Calu3 (cell line): ENCODE measurements around the gene GATB. TPM values are rescaled to one million over a fixed set of nuclear protein-coding genes. Genes with fewer than 3 reads are reported as not detected.

ENCODE experiments used
- BruUV-seq: library from RNA; stranded (reverse); fragments of 400-500 nt; replicated peaks from 2 replicates; lab custom pipeline; 2021; lab: Mats Ljungman, UMichigan
- CTCF ChIA-PET: fragments of 300-600 bp; sonication (Branson Sonifier 250); formaldehyde crosslinking; loops from one replicate; lab custom pipeline; 2022; ENCODE audit warnings: antibody characterized with exemption; lab: Charles Lee
- DNase-seq: peaks from one replicate; pipeline ENCODE4 v3.0.0; 2022
- H3K27ac Mint-ChIP-seq: one replicate; pipeline ENCODE4 v1.8.0; 2022; ENCODE audit warnings: mixed read lengths; ENCODE audit not compliant: unreplicated experiment
- H3K27me3 Mint-ChIP-seq: one replicate; pipeline ENCODE4 v1.8.0; 2022; ENCODE audit warnings: mixed read lengths; ENCODE audit not compliant: unreplicated experiment
- H3K36me3 Mint-ChIP-seq: one replicate; pipeline ENCODE4 v1.8.0; 2022; ENCODE audit warnings: mild to moderate bottlenecking, moderate library complexity, mixed read lengths; ENCODE audit not compliant: insufficient read depth, unreplicated experiment
- H3K4me1 Mint-ChIP-seq: one replicate; pipeline ENCODE4 v1.8.0; 2022; ENCODE audit warnings: mild to moderate bottlenecking, low read depth, mixed read lengths; ENCODE audit not compliant: unreplicated experiment
- H3K4me3 Mint-ChIP-seq: one replicate; pipeline ENCODE4 v1.8.0; 2022; ENCODE audit warnings: mild to moderate bottlenecking, low read depth, moderate library complexity, mixed read lengths; ENCODE audit not compliant: unreplicated experiment
- H3K9me3 Mint-ChIP-seq: one replicate; pipeline ENCODE4 v1.8.0; 2022; ENCODE audit warnings: low read depth, mixed read lengths; ENCODE audit not compliant: unreplicated experiment
- CTCF ChIP-seq: fragments of 200-600 bp; IDR thresholded peaks from one replicate; pipeline ENCODE4 v1.8.0; 2022; ENCODE audit warnings: antibody characterized with exemption; ENCODE audit not compliant: unreplicated experiment
- intact Hi-C: fragments of 100-400 bp; cut with micrococcal nuclease; formaldehyde crosslinking; loops from one replicate; pipeline ENCODE4 v1.10.0; 2022; ENCODE audit not compliant: unreplicated experiment
- total RNA-seq: library from RNA; stranded (reverse); gene quantifications from 2 replicates; pipeline ENCODE4 v1.2.3, GENCODE V29; 2022

GATB gene
- total RNA-seq, 1 experiment from 2014 or later, result 11.6 TPM

DNA sequence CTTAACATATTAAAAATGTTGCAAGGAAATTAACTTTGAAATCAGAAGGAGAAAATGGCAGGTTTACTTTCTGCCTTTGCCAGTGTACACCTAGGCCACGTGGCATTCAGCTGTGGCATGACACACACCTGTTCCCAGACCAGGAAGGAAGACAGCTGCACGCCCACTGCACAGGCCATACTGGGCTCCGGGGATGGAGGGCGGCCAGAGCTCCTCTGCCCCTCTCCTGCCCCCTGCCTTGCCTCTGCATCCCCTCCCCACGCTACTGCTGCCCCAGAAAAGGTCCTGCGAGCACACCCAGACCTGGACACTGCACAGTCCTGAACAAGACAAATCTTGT is 68.4 kb downstream of the GATB start:
- no peak for TF ChIP-seq CTCF
- Mint-ChIP-seq H3K9me3 (no peaks in the 10 kb centered on the region), H3K27ac (no peak overlapping the region), H3K27me3 (no peaks in the 10 kb centered on the region), H3K4me1 (no peaks in the 10 kb centered on the region), H3K36me3 (no peaks in the 10 kb centered on the region), H3K4me3 (no peak overlapping the region)
- no TSS peak for BruUV-seq
- CTCF ChIA-PET, result no interaction called here
- no peak for DNase-seq
- intact Hi-C loops, result no loop called here

DNA sequence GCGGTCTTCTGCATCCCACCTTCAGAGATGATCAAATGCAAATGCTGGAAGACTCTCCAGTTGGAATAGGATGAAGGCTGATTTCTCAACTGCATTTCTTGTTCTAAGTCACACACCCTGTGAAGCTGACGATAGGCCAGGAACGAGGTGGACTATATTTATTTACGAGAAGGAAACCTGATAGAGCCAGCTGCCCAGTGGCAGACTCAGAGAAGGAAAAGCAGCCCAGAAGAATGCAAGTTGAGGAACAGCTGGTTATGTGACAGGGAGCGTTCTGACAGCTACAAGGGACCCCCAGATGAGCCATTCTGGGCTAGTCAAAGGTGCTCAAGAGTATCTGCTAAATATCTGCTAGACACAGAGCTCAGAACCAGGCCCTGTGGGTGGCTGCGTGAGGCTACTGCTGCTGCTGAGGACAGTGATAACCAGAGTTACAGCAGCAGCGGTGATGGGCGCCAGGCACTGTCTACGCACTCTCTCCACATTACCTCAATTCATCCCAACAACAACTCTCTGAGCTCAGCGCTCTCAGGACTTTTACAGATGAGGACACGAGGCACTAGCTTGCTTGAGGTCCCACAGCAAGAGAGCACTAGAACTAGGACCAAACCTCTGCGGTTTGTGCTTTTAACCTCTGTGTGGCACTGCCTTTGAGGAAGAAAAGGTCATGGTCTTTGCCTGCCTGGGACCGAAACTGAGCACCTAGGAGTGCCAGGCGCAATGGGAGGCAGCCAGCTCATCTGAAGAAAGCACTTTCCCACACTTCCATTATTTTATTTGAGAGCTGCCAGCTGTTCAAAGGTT is 69.0 kb downstream of the GATB start:
- Mint-ChIP-seq H3K27me3 (no peaks in the 10 kb centered on the region), H3K4me1 (no peaks in the 10 kb centered on the region), H3K4me3 (no peak overlapping the region), H3K27ac (no peak overlapping the region), H3K36me3 (no peaks in the 10 kb centered on the region), H3K9me3 (no peaks in the 10 kb centered on the region)
- BruUV-seq, result no TSS peak
- intact Hi-C loops, result no loop called here
- CTCF ChIA-PET, result no interaction called here
- TF ChIP-seq CTCF, result no peak
- no peak for DNase-seq

- Mint-ChIP-seq H3K36me3 (no peaks in the 10 kb centered on the region), H3K4me1 (no peaks in the 10 kb centered on the region), H3K9me3 (no peaks in the 10 kb centered on the region), H3K27ac (no peak overlapping the region), H3K27me3 (no peaks in the 10 kb centered on the region), H3K4me3 (no peak overlapping the region)
- no TSS peak for BruUV-seq
- TF ChIP-seq CTCF, result no peak
- CTCF ChIA-PET, result no interaction called here
- DNase-seq, result no peak
- intact Hi-C loops, result no loop called here
Measured at GRCh38 chr4:151690876-151691275, 69.9 kb downstream of the GATB start.

GRCh38 chr4:151690164-151690870 is 70.5 kb downstream of the GATB start:
- H3K4me1 Mint-ChIP-seq, result no peaks in the 10 kb centered on the region
- no peak for DNase-seq
- TF ChIP-seq CTCF, result no peak
- no peaks in the 10 kb centered on the region for H3K27me3 Mint-ChIP-seq
- no peak overlapping the region for H3K27ac Mint-ChIP-seq
- no peaks in the 10 kb centered on the region for H3K9me3 Mint-ChIP-seq
- CTCF ChIA-PET, result no interaction called here
- BruUV-seq, result no TSS peak
- intact Hi-C loops, result no loop called here
- H3K4me3 Mint-ChIP-seq, result no peak overlapping the region
- no peaks in the 10 kb centered on the region for H3K36me3 Mint-ChIP-seq
